T47D (cell line): Measurements from ENCODE around the gene SMYD3.

Experiments
- DNase-seq, 2 experiments: peaks; one replicate each; pipeline versions ENCODE4 v3.0.0 to v3.0.0-alpha.2; 2011 to 2012; ENCODE audit warnings: low read depth in 1 of 2, low spot score in 1 of 2
- JUND ChIP-seq: IDR thresholded peaks from 2 replicates; pipeline ENCODE4 v1.6.1; 2012; ENCODE audit warnings: low read depth
- in situ Hi-C: cut with HindIII; loops from 2 replicates; pipeline ENCODE4 v1.10.0; 2016; ENCODE audit warnings: low sequenced_read_pairs, low pct_unique_long_range_greater_than_20kb

The SMYD3 gene

GRCh38 chr1:246160374-246160773, 346.7 kb downstream of the SMYD3 start:
- no peak for DNase-seq
- no peak for TF ChIP-seq JUND
- in situ Hi-C loops: no loop called here

- in situ Hi-C loops: no loop called here
- no peak for TF ChIP-seq JUND
- DNase-seq: no peak
These were observed 347.5 kb downstream of the SMYD3 start for GRCh38 chr1:246159279-246160227.

DNA sequence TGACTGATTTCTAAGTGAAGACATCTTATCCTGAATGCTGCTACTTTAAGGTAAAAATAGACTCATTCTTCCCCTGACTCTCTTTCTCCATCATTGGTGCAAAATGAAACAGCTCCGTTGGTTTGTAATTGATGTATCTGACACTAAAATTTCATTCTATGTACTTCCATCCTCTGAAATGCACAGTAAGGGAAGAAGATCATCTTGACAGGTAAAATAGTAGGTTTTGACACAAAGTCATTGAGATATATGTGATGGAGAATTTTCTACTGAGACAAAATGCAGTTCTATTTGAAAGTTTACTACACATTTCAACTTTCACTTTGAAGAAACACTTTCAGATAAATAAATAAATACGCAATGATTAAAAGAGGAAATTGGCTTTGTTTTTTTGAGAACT, 348.9 kb downstream of the SMYD3 start:
- DNase-seq: no peak
- in situ Hi-C loops: no loop called here

GRCh38 chr1:246157516-246157915, 349.6 kb downstream of the SMYD3 start:
- in situ Hi-C loops: no loop called here
- DNase-seq: no peak
- no peak for TF ChIP-seq JUND

More for the DNA sequence above, 348.9 kb downstream of the SMYD3 start:
- no peak for TF ChIP-seq JUND

- TF ChIP-seq JUND: no peak
- no peak for DNase-seq
- in situ Hi-C loops: no loop called here
These were observed 350.2 kb downstream of the SMYD3 start for GRCh38 chr1:246156847-246157246.

- no peak for TF ChIP-seq JUND
- in situ Hi-C loops: no loop called here
- DNase-seq: no peak
These were observed 351.2 kb downstream of the SMYD3 start for GRCh38 chr1:246155923-246156322.

GRCh38 chr1:246153796-246154212, 353.3 kb downstream of the SMYD3 start:
- no peak for TF ChIP-seq JUND
- in situ Hi-C loops: no loop called here
- no peak for DNase-seq

GRCh38 chr1:246152986-246153431, 354.1 kb downstream of the SMYD3 start:
- TF ChIP-seq JUND: no peak
- in situ Hi-C loops: no loop called here
- DNase-seq: no peak

DNA sequence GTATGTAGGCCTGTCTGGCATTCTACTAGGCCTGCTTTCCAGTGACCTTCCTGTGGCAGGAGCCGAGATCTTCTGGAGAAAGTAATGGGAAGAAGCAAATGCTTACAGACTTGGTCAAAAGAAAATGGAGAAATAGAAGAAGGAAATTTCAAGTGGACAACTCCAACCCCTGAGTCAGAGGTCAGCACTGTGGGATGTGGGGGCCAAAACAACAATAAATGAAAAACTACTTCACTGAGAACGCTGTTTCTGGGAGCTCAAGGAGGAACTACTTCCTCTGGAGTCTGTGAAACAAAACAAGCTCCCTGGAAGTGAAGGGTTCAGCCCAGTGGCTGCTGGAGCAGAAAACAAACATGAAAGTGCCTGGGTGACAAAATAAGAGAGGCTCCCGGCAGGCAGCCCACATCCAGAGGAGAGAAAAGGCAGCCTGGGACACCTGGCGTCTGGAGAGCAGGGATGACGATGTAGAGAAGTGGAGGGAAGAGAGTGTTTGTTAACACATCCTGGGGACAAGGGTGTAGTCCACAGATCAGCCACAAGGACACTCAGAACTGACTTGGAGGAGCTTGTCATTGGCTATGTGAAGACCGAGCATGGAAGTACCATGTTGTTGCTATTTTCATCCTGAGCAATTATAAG, 355.2 kb downstream of the SMYD3 start:
- TF ChIP-seq JUND: no peak
- no peak for DNase-seq
- in situ Hi-C loops: no loop called here

- in situ Hi-C loops: no loop called here
- no peak for TF ChIP-seq JUND
- no peak for DNase-seq
These were observed 357.5 kb downstream of the SMYD3 start for GRCh38 chr1:246149543-246149942.

- no peak for TF ChIP-seq JUND
- in situ Hi-C loops: no loop called here
- no peak for DNase-seq
These were observed 359.3 kb downstream of the SMYD3 start for GRCh38 chr1:246147524-246148461.

DNA sequence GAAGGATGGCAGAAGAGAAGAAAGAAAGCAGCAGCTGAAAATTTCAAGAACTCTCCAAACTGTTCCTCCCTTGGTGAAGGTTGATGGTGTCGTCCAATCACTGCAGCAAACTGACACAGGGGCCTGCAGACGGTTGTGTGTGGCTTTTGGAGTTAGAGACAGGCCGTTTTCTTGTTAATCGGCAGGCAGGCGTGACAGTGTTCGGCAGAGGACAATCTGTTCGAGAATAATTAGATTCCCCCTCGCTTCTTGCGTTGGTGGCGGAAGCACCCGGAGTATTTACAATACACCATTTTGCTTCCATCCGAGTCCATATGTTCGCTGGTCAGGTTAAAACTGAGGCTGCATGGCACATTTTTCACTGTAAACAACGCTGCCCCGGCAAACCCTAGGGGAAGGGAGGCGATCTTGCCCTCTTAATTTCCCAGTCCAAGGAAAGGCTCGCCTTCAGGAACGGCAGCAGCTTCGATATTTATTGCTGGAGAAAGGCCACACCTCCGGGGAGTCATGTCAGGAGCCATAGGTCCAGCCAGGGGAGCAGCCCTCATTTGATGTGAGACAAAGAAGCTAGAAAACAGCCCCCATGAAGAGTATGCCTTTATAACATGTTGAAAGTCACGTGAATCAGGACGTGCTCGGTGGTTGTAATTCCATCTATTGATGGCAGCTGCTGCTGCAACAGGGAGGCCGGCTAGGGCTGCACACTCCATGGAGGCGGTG, 360.1 kb downstream of the SMYD3 start:
- in situ Hi-C loops: no loop called here
- DNase-seq: no peak
- TF ChIP-seq JUND: no peak
